PC-3 (cell line): ENCODE results near the gene SLC17A2. TPM values are rescaled to one million over a fixed set of nuclear protein-coding genes. Genes with fewer than 3 reads are reported as not detected.
"Not testable (repeated sequence)": the region's sequence is repeated elsewhere in the genome, so short reads cannot be mapped to it uniquely, and the experiment has no call there.

Experiments used
- ATAC-seq: fragments of 200-7000 bp; cut with Tn5 transposase; 2 replicates; pipeline ENCODE4 v1.9.1; 2020; ENCODE audit warnings: mild to moderate bottlenecking, moderate library complexity
- BruUV-seq: library from RNA; stranded (reverse); fragments of 400-500 nt; replicated peaks from 2 replicates; lab custom pipeline; 2021; lab: Mats Ljungman, UMichigan
- CTCF ChIA-PET: fragments of 300-600 bp; sonication (Branson Sonifier 250); formaldehyde crosslinking; loops from one replicate; lab custom pipeline; 2022; ENCODE audit warnings: antibody characterized with exemption; lab: Charles Lee
- POLR2A ChIA-PET: fragments of 300-600 bp; sonication (Branson Sonifier 250); formaldehyde crosslinking; loops from one replicate; lab custom pipeline; 2022; ENCODE audit warnings: antibody characterized with exemption; ENCODE audit not compliant: unreplicated experiment; lab: Charles Lee
- DNase-seq: peaks from one replicate; pipeline ENCODE4 v3.0.0-alpha.2; 2015
- H2AFZ ChIP-seq: fragments of 300-600 bp; sonication (generic); 2 replicates; pipeline ENCODE4 v1.6.0; 2016; ENCODE audit warnings: antibody characterized with exemption, low read length
- H3F3A ChIP-seq: fragments of 300-600 bp; sonication (generic); one replicate; pipeline ENCODE4 v1.6.0; 2017; ENCODE audit warnings: antibody characterized with exemption, low read length, control low read depth, mild to moderate bottlenecking; ENCODE audit not compliant: unreplicated experiment
- H3K27ac ChIP-seq: fragments of 300-600 bp; sonication (generic); 2 replicates; pipeline ENCODE4 v1.5.1; 2016; ENCODE audit warnings: mild to moderate bottlenecking, low read length
- H3K27me3 ChIP-seq: fragments of 300-600 bp; sonication (generic); 2 replicates; pipeline ENCODE4 v1.6.1; 2016; ENCODE audit warnings: low read length, mixed read lengths
- H3K36me3 ChIP-seq: fragments of 300-600 bp; sonication (generic); 2 replicates; pipeline ENCODE4 v1.6.1; 2016; ENCODE audit warnings: low read depth, mixed run types, low read length, mixed read lengths
- H3K4me1 ChIP-seq: fragments of 300-600 bp; sonication (generic); 2 replicates; pipeline ENCODE4 v1.5.1; 2016; ENCODE audit warnings: low read length; ENCODE audit not compliant: insufficient read depth
- H3K4me2 ChIP-seq: fragments of 300-600 bp; sonication (generic); 2 replicates; pipeline ENCODE4 v1.6.0; 2016; ENCODE audit warnings: low read length
- H3K4me3 ChIP-seq: fragments of 300-600 bp; sonication (generic); 2 replicates; pipeline ENCODE4 v1.5.1; 2016; ENCODE audit warnings: mild to moderate bottlenecking, low read length, mixed read lengths
- H3K79me2 ChIP-seq: fragments of 300-600 bp; sonication (generic); 2 replicates; pipeline ENCODE4 v1.6.1; 2017; ENCODE audit warnings: low read length, mixed read lengths
- H3K9ac ChIP-seq: fragments of 300-600 bp; sonication (generic); 2 replicates; pipeline ENCODE4 v1.6.0; 2016; ENCODE audit warnings: mild to moderate bottlenecking, low read length
- H3K9me2 ChIP-seq: fragments of 300-600 bp; sonication (generic); replicated peaks from 2 replicates; pipeline ENCODE4 v1.6.1; 2016; ENCODE audit warnings: mixed run types, low read length, mixed read lengths
- H3K9me3 ChIP-seq: fragments of 300-600 bp; sonication (generic); 2 replicates; pipeline ENCODE4 v1.6.1; 2016; ENCODE audit warnings: low read length, mixed read lengths
- H4K20me1 ChIP-seq: fragments of 300-600 bp; sonication (generic); 2 replicates; pipeline ENCODE4 v1.6.1; 2016; ENCODE audit warnings: low read length, mixed read lengths
- EZH2 ChIP-seq: fragments of 300-600 bp; sonication (generic); IDR thresholded peaks from one replicate; pipeline ENCODE4 v1.6.1; 2017; ENCODE audit warnings: antibody characterized with exemption, mild to moderate bottlenecking, low read length; ENCODE audit not compliant: unreplicated experiment
- EZH2phosphoT487 ChIP-seq: fragments of 300-600 bp; sonication (generic); IDR thresholded peaks from 2 replicates; pipeline ENCODE4 v1.6.1; 2018; ENCODE audit warnings: mild to moderate bottlenecking, antibody characterized with exemption, low read length, borderline replicate concordance
- intact Hi-C: fragments of 100-400 bp; cut with micrococcal nuclease; formaldehyde crosslinking; loops from 2 replicates; pipeline ENCODE4 v1.9.0; 2023
- total RNA-seq: library from RNA; depleted of rRNA; stranded (reverse); fragments of >200 nt; gene quantifications from 2 replicates; pipeline ENCODE4 v1.2.3, GENCODE V29; 2014
- TF ChIP-seq, protein P1 (sequence below): fragments of 300-600 bp; sonication (generic); conservative IDR thresholded peaks from 2 replicates; pipeline ENCODE4 v1.5.1; 2017; ENCODE audit warnings: antibody characterized with exemption, low read depth, mild to moderate bottlenecking, low read length

Gene SLC17A2
- total RNA-seq, 1 experiment from 2014 or later: not detected

DNA sequence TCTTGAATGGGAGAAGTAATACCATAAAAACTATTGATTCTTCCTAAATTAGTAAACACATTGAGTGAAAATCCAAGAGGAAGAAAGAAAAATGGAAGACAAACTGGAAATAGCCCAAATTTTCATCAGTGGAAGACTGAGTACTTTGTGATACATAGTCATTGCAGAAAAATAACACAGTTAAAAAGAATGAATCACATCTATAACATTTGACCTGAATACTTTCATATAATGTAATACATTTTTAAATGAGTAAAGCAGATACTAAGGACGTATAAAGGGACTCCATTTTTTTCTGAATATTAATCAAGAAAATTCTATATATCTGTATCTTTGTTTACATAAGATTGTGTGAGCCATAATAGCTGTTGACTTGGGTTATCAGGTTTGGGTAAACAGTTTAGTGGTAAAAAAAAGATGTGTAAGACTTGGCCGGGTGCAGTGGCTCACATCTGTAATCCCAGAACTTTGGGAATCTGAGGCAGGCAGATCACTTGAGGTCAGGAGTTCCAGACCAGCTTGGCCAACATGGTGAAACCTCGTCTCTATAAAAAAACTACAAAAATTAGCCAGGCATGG is 4.3 kb upstream of the SLC17A2 start:
- Histone ChIP-seq H3K9me3 (no peaks in the 10 kb centered on the region), H3K9me2 (no peaks in the 10 kb centered on the region), H3K27me3 (no peaks in the 10 kb centered on the region), H2AFZ (no peak overlapping the region), H3K4me2 (no peak overlapping the region), H3K79me2 (no peaks in the 10 kb centered on the region), H3K9ac (no peak overlapping the region), H4K20me1 (no peaks in the 10 kb centered on the region), H3K4me1 (peaks cover 11% of the 10 kb centered on the region), H3F3A (no peaks in the 10 kb centered on the region), H3K27ac (peak overlapping the region; percentile 21; the same call in 1 of the 2 replicates), H3K4me3 (no peak overlapping the region), H3K36me3 (no peaks in the 10 kb centered on the region)
- CTCF ChIA-PET: no interaction called here
- ATAC-seq (peak; percentile 95), DNase-seq (peak; percentile 65)
- POLR2A ChIA-PET: no interaction called here
- intact Hi-C loops: no loop called here
- TF ChIP-seq, protein P1, sequence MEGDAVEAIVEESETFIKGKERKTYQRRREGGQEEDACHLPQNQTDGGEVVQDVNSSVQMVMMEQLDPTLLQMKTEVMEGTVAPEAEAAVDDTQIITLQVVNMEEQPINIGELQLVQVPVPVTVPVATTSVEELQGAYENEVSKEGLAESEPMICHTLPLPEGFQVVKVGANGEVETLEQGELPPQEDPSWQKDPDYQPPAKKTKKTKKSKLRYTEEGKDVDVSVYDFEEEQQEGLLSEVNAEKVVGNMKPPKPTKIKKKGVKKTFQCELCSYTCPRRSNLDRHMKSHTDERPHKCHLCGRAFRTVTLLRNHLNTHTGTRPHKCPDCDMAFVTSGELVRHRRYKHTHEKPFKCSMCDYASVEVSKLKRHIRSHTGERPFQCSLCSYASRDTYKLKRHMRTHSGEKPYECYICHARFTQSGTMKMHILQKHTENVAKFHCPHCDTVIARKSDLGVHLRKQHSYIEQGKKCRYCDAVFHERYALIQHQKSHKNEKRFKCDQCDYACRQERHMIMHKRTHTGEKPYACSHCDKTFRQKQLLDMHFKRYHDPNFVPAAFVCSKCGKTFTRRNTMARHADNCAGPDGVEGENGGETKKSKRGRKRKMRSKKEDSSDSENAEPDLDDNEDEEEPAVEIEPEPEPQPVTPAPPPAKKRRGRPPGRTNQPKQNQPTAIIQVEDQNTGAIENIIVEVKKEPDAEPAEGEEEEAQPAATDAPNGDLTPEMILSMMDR: no peak
- TF ChIP-seq EZH2phosphoT487: no peak
- TF ChIP-seq EZH2: no peak
- no TSS peak for BruUV-seq

DNA sequence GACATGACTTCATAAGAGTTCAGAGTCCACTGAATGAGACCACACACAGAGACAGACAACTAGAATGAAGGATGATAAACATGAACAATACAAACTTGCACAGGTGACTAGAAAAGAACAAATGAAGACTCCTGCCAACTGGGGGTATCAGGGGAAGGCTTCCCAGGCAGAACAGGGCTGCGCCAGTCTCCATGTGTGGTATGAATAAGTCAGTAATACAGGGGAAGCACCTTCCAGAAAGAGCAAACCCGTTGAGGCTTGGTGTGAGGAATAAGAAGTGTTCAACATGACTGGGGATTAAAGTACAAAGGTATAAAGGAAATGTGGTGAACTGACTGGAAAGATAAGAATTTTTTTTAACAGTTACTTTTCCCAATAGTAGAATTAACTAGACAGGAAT is 3.7 kb upstream of the SLC17A2 start:
- Histone ChIP-seq H3K27me3 (no peaks in the 10 kb centered on the region), H2AFZ (no peak overlapping the region), H3K9me3 (no peaks in the 10 kb centered on the region), H3K4me1 (peaks cover 11% of the 10 kb centered on the region), H3F3A (no peaks in the 10 kb centered on the region), H3K79me2 (no peaks in the 10 kb centered on the region), H4K20me1 (no peaks in the 10 kb centered on the region), H3K27ac (no peak overlapping the region), H3K4me2 (no peak overlapping the region), H3K4me3 (no peak overlapping the region), H3K9ac (no peak overlapping the region), H3K36me3 (no peaks in the 10 kb centered on the region), H3K9me2 (no peaks in the 10 kb centered on the region)
- no peak for ATAC-seq
- POLR2A ChIA-PET: no interaction called here
- BruUV-seq: no TSS peak
- intact Hi-C loops: no loop called here
- CTCF ChIA-PET: no interaction called here
- no peak for DNase-seq
- TF ChIP-seq, protein P1: no peak
- no peak for TF ChIP-seq EZH2
- no peak for TF ChIP-seq EZH2phosphoT487

DNA sequence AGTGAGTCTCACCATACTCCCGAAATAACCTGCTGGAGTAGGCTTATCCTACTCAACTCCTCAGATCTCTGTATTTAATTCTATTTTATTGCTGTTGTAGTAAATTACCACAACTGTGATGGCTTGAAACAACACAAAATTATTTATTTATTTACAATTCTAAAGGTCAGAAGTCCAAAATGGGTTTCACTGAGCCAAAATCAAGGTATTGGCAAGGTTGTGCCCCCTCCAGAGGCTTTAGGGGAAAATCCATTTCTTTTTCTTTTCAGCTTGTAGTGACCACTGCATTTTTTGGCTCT is 869 bp upstream of the SLC17A2 start:
- no peaks in the 10 kb centered on the region for H3K9me2 ChIP-seq
- no peaks in the 10 kb centered on the region for H3K79me2 ChIP-seq
- no peaks in the 10 kb centered on the region for H3K36me3 ChIP-seq
- DNase-seq (no peak), ATAC-seq (no peak)
- no peak overlapping the region for H3K9ac ChIP-seq
- intact Hi-C loops: no loop called here
- H3K27me3 ChIP-seq: no peaks in the 10 kb centered on the region
- POLR2A ChIA-PET: no interaction called here
- H3K4me2 ChIP-seq: no peak overlapping the region
- no peaks in the 10 kb centered on the region for H3K9me3 ChIP-seq
- no TSS peak for BruUV-seq
- peaks cover 11% of the 10 kb centered on the region for H3K4me1 ChIP-seq
- no peak overlapping the region for H3K27ac ChIP-seq
- H3K4me3 ChIP-seq: no peak overlapping the region
- CTCF ChIA-PET: no interaction called here
- no peaks in the 10 kb centered on the region for H4K20me1 ChIP-seq
- no peak overlapping the region for H2AFZ ChIP-seq
- no peaks in the 10 kb centered on the region for H3F3A ChIP-seq
- TF ChIP-seq EZH2phosphoT487: no peak
- TF ChIP-seq, protein P1: no peak

DNA sequence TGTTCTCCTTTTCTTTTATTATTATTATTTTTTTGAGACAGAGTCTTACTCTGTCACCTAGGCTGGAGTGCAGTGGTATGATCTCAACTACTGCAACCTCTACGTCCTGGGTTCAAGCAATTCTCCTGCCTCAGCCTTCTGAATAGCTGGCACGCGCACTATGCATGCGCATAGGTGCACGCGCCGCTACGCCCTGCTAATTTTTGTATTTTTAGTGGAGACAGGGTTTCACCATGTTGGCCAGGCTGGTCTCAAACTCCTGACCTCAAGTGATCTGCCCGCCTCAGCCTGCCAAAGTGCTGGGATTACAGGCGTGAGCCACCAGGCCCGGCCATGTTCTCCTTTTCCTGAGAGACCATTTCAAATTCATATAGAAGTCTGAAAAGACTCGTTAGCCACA is 706 bp downstream of the SLC17A2 start:
- H3K9me3 ChIP-seq, POLR2A ChIA-PET, H4K20me1 ChIP-seq, BruUV-seq, intact Hi-C loops, H3K9ac ChIP-seq, H3K79me2 ChIP-seq, H3K9me2 ChIP-seq, H3K27me3 ChIP-seq, DNase-seq, H3K36me3 ChIP-seq, H3K4me3 ChIP-seq, H2AFZ ChIP-seq, H3F3A ChIP-seq, H3K27ac ChIP-seq, ATAC-seq, CTCF ChIA-PET, H3K4me2 ChIP-seq, H3K4me1 ChIP-seq: not testable (repeated sequence)
